AG09309 (cell line): ENCODE data around the gene TPSAB1.

Experiments used
- DNase-seq: peaks from one replicate; pipeline ENCODE4 v3.0.0-alpha.2; 2010; ENCODE audit warnings: low read depth
- H3K4me3 ChIP-seq: 2 replicates; pipeline ENCODE4 v1.5.1; 2011; ENCODE audit warnings: mild to moderate bottlenecking, low read depth, low read length, moderate library complexity; ENCODE audit not compliant: control insufficient read depth
- CTCF ChIP-seq: IDR thresholded peaks from 2 replicates; pipeline ENCODE4 v1.5.1; 2011; ENCODE audit warnings: mild to moderate bottlenecking, low read depth, low read length, inconsistent platforms; ENCODE audit not compliant: insufficient read depth, control insufficient read depth; ENCODE audit errors: missing control alignments

The TPSAB1 gene

DNA sequence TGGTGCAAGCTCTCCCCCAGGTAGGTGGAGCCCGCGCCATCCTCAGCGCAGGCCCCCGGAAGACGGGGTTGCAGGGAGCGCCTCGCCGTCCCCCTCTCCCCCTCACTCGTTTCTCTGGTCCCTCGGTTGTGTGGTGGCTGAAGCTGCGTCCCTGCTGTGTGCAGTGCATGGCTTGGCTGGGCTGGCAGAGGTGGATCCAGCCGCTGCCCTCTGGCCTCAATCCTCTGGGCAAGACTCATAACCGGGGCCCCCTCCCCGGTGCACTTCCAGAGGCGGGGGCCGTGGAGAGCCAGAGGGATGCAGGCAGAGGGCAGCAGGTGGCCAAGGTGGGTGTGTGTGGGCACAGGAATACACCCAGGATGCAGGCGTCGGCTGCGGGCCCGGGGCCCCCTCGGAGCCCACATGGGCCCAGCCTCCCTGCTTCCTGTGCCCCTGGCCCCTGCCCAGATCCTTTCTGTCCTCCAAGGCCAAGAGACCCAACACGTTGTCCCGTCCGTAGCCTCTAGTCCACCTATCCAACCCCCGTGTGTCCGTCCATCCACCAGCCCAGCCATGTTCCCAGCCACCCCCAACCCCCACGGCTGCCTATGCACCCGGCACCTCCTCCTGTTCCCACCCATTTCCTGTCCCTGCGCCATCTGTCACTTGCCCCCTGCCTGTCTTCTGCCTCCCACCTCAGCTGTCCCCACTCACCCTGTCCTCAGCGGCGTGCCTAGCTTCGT lies 24.8 kb upstream of the TPSAB1 start:
- no peak for DNase-seq
- H3K4me3 ChIP-seq, result no peak overlapping the region
- no peak for TF ChIP-seq CTCF

DNA sequence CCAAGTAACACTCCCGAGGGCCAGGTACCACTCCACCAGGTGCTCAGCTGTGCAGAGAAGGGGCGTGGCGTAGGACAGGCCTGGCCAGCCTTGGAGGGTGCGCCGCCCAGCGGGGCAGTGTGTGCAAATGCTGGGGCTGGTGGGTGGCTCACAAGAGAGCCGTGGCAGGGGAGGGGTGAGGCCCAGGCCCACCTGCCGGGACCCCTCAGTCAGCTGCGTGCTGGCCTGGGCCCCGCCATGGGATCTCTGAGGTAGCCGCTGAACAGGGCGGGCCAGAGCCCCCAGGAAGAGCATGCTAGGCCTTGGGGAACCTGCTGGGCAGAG lies 24.2 kb upstream of the TPSAB1 start:
- no peak for DNase-seq
- no peak for TF ChIP-seq CTCF
- H3K4me3 ChIP-seq, result no peak overlapping the region

- no peak for DNase-seq
- no peak overlapping the region for H3K4me3 ChIP-seq
- no peak for TF ChIP-seq CTCF
Measured at GRCh38 chr16:1216681-1217400, 23.7 kb upstream of the TPSAB1 start.

- no peak for TF ChIP-seq CTCF
- no peak for DNase-seq
- no peak overlapping the region for H3K4me3 ChIP-seq
Measured at GRCh38 chr16:1217526-1217925, 23.0 kb upstream of the TPSAB1 start.

- H3K4me3 ChIP-seq, result no peak overlapping the region
- TF ChIP-seq CTCF, result no peak
- DNase-seq, result no peak
Measured at GRCh38 chr16:1218061-1218929, 22.2 kb upstream of the TPSAB1 start.

GRCh38 chr16:1218930-1219611 lies 21.4 kb upstream of the TPSAB1 start:
- no peak for DNase-seq
- TF ChIP-seq CTCF, result no peak

More at GRCh38 chr16:1218930-1219611, 21.4 kb upstream of the TPSAB1 start:
- H3K4me3 ChIP-seq, result no peak overlapping the region
